ENCODE data around the gene MRPL2.

The MRPL2 gene

GRCh38 chr6:43016943-43017334 lies 42.3 kb downstream of the MRPL2 start:
- H3K36me3 ChIP-seq (ENCODE audit: control insufficient read depth in 2 of 2, insufficient read depth in 1 of 2, low read length in 2 of 2), result peaks cover 27 to 60% of the 10 kb centered on the region in 2 experiments
- H3K27ac ChIP-seq (ENCODE audit: extremely low read depth, low read depth, low read length), result no peak overlapping the region
- H3K9me3 ChIP-seq (ENCODE audit: control insufficient read depth, insufficient read depth, low read depth, low read length), result no peaks in the 10 kb centered on the region
- CTCF ChIA-PET, result interaction anchor here (2.6 kb wide), 1 partner anchor 127 kb away, joined by 15 read pairs; no protein-coding TSS in a partner anchor
- POLR2A ChIA-PET, result interaction anchor here (1.0 to 1.9 kb wide), 4 partner anchors 16 to 38 kb away, joined by 3 to 8 read pairs (median 4); partner anchors contain the start of genes CUL7 and PEX6
- TF ChIP-seq ZNF391 (tag by site-specific recombination; IDR thresholded peaks at IDR 0.05; ENCODE audit: borderline replicate concordance, low read depth) (no peak), ZNF23 (tag by site-specific recombination; IDR thresholded peaks at IDR 0.05; ENCODE audit: borderline replicate concordance) (no peak), GLIS2 (tag by site-specific recombination; IDR thresholded peaks at IDR 0.05) (peak; percentile 16; the same call in 1 of the 2 replicates), ZNF121 (tag by site-specific recombination; IDR thresholded peaks at IDR 0.05) (no peak), GFI1B (tag by site-specific recombination; IDR thresholded peaks at IDR 0.05) (no peak), ZEB2 (tag by site-specific recombination; IDR thresholded peaks at IDR 0.05) (no peak), ZNF580 (tag by site-specific recombination; IDR thresholded peaks at IDR 0.05) (no peak)
- H3K4me3 ChIP-seq (ENCODE audit: low read depth, low read length), result no peak overlapping the region
- peaks cover 21% of the 10 kb centered on the region for H3K4me1 ChIP-seq (ENCODE audit: control insufficient read depth, insufficient read depth, low read length)

DNA sequence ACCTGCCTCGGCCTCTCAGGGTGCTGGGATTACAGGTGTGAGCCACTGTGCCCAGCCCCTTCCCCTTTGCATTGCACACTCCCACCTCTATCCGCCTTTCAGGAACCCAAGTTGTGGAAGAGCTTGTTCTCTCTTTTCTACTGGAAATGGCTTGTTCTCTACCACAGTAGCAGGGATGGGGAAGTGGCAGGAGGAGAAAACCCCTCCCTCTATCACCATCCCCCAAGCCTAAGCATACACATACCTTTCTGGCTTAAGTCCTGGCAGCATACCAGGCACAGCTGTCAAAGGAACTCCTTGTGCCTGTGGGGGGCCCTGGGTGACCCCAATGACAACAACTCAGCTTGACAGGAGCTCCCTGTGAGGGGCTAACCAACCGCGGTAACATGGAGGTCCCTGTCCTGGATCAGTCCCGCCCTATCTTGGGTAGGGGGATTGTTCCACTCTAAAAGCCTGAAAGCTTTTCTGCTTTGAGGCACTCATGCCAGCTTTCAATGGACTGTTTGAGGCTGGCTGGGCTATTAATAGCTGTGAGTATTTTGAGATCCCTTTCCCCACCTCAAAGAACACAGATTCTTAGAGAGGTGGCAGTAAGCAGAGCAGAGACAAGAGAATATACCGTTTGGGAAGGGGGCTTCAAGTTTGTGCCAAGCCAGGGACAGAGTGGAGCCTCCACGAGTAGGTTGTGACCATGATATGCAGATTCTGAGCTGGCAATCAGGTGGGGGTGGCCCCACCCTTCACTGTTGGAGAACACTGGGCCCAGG lies 42.9 kb downstream of the MRPL2 start:
- TF ChIP-seq ZNF837 (tag by site-specific recombination; IDR thresholded peaks at IDR 0.05), result no peak
- TF ChIP-seq GLI2 (tag by site-specific recombination; IDR thresholded peaks at IDR 0.05; ENCODE audit: borderline replicate concordance, low read depth), result no peak
- TF ChIP-seq ZNF423 (tag by site-specific recombination; IDR thresholded peaks at IDR 0.05), result no peak
- TF ChIP-seq, protein P1, sequence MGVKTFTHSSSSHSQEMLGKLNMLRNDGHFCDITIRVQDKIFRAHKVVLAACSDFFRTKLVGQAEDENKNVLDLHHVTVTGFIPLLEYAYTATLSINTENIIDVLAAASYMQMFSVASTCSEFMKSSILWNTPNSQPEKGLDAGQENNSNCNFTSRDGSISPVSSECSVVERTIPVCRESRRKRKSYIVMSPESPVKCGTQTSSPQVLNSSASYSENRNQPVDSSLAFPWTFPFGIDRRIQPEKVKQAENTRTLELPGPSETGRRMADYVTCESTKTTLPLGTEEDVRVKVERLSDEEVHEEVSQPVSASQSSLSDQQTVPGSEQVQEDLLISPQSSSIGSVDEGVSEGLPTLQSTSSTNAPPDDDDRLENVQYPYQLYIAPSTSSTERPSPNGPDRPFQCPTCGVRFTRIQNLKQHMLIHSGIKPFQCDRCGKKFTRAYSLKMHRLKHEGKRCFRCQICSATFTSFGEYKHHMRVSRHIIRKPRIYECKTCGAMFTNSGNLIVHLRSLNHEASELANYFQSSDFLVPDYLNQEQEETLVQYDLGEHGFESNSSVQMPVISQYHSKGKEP (tag by site-specific recombination; IDR thresholded peaks at IDR 0.05), result no peak
- TF ChIP-seq, protein P2, sequence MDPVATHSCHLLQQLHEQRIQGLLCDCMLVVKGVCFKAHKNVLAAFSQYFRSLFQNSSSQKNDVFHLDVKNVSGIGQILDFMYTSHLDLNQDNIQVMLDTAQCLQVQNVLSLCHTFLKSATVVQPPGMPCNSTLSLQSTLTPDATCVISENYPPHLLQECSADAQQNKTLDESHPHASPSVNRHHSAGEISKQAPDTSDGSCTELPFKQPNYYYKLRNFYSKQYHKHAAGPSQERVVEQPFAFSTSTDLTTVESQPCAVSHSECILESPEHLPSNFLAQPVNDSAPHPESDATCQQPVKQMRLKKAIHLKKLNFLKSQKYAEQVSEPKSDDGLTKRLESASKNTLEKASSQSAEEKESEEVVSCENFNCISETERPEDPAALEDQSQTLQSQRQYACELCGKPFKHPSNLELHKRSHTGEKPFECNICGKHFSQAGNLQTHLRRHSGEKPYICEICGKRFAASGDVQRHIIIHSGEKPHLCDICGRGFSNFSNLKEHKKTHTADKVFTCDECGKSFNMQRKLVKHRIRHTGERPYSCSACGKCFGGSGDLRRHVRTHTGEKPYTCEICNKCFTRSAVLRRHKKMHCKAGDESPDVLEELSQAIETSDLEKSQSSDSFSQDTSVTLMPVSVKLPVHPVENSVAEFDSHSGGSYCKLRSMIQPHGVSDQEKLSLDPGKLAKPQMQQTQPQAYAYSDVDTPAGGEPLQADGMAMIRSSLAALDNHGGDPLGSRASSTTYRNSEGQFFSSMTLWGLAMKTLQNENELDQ (tag by site-specific recombination; IDR thresholded peaks at IDR 0.05; ENCODE audit: low read depth), result no peak
- TF ChIP-seq, protein P3, sequence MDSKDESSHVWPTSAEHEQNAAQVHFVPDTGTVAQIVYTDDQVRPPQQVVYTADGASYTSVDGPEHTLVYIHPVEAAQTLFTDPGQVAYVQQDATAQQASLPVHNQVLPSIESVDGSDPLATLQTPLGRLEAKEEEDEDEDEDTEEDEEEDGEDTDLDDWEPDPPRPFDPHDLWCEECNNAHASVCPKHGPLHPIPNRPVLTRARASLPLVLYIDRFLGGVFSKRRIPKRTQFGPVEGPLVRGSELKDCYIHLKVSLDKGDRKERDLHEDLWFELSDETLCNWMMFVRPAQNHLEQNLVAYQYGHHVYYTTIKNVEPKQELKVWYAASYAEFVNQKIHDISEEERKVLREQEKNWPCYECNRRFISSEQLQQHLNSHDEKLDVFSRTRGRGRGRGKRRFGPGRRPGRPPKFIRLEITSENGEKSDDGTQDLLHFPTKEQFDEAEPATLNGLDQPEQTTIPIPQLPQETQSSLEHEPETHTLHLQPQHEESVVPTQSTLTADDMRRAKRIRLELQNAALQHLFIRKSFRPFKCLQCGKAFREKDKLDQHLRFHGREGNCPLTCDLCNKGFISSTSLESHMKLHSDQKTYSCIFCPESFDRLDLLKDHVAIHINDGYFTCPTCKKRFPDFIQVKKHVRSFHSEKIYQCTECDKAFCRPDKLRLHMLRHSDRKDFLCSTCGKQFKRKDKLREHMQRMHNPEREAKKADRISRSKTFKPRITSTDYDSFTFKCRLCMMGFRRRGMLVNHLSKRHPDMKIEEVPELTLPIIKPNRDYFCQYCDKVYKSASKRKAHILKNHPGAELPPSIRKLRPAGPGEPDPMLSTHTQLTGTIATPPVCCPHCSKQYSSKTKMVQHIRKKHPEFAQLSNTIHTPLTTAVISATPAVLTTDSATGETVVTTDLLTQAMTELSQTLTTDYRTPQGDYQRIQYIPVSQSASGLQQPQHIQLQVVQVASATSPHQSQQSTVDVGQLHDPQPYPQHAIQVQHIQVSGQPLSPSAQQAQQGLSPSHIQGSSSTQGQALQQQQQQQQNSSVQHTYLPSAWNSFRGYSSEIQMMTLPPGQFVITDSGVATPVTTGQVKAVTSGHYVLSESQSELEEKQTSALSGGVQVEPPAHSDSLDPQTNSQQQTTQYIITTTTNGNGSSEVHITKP (tag by site-specific recombination; IDR thresholded peaks at IDR 0.05), result no peak
- H3K9me3 ChIP-seq (ENCODE audit: control insufficient read depth, insufficient read depth, low read depth, low read length), result no peaks in the 10 kb centered on the region
- H3K27ac ChIP-seq (ENCODE audit: extremely low read depth, low read depth, low read length), result no peak overlapping the region
- POLR2A ChIA-PET, result interaction anchor here (0.6 to 4.6 kb wide), 11 partner anchors 16 to 55 kb away, joined by 3 to 56 read pairs (median 4); partner anchors contain the start of genes CUL7, KLC4, MRPL2 and PEX6
- H3K36me3 ChIP-seq (ENCODE audit: control insufficient read depth in 2 of 2, insufficient read depth in 1 of 2, low read length in 2 of 2), result peaks cover 27 to 66% of the 10 kb centered on the region in 2 experiments
- CTCF ChIA-PET, result interaction anchor here (0.5 to 2.6 kb wide), 3 partner anchors 32 to 127 kb away, joined by 3 to 15 read pairs (median 3); partner anchors contain the start of genes CUL7 and PPP2R5D
- H3K4me3 ChIP-seq (ENCODE audit: low read depth, low read length), result no peak overlapping the region
- H3K4me1 ChIP-seq (ENCODE audit: control insufficient read depth, insufficient read depth, low read length), result peaks cover 21% of the 10 kb centered on the region

All from HEK293 (cell line).